Erythroblast (primary cell): ENCODE data around the gene NRM.

Experiments used
- GATA1 ChIP-seq: IDR thresholded peaks from 2 replicates; pipeline ENCODE4 v1.6.1; 2011; ENCODE audit warnings: low read depth, mild to moderate bottlenecking, control low read depth, low read length, moderate library complexity
- POLR2A ChIP-seq: IDR thresholded peaks from 2 replicates; pipeline ENCODE4 v1.6.1; 2011; ENCODE audit warnings: mild to moderate bottlenecking, low read length

GRCh38 chr6:30730601-30731435 is 40.0 kb upstream of the NRM start:
- no peak for TF ChIP-seq POLR2A
- TF ChIP-seq GATA1, result no peak
